ENCODE data around the gene PSMC1. TPM values are rescaled to one million over a fixed set of nuclear protein-coding genes. Genes with fewer than 3 reads are reported as not detected.
A peak's percentile ranks its signal among the peaks of the same experiment; 100 is the strongest.

PSMC1 gene
- total RNA-seq, 4 donors from 2014 or later: 96.8 to 139 (median 117) TPM

DNA sequence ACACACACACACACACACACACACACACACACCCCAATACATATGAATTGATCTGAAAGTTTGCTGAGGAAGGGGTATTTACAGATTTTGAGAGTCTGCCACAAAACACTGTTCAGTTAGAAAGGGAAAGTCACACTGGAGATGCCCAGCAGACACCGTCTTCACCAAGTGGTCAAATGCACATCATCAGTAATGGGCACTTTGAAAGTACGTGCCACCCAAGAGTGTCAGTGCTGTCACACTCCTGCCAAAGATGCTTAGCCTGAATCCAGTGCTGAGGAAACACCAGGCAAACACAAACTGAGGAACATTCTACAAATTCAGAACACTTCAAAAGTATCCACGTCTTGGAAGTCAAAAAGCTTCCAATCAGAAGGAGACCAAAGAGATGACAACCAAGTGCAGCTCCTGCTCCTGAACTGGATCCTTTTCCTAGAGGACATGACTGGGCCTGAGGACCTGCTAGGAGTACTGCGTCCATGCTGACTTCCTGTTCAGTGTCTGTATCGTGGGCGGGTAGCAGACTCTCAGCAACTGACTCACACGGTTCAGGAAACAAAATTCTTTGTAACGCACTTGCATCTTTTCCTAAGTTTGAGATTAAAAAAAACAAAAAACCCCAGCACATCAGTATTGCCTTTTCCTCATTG lies 18.6 kb downstream of the PSMC1 start:
- 73% methylated on average over 8 of the region's 8 CpGs for WGBS

DNA sequence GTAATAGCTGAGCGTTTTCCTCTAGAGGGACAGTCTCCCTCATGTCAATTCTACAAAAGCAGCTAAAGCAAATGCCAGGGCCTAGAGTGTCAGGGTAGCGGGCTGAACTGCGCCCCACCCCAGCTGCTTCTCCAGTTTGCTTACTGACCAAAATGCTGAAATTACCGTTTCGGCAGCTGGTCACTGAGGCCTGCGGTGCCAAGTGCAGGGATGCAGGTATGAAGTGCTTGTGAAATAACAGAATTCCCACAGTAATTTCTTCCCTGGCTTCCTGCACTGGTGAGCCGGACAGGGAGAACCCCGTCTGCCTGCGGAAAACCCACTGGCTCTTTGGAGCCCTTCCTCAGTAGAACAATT lies 19.1 kb downstream of the PSMC1 start:
- no peak for TF ChIP-seq EP300 (IDR thresholded peaks at IDR 0.05)
- no peak for TF ChIP-seq POLR2AphosphoS5 (IDR thresholded peaks at IDR 0.05)
- no peak for TF ChIP-seq POLR2A (IDR thresholded peaks at IDR 0.05; ENCODE audit: low read depth)
- TF ChIP-seq, protein P1, sequence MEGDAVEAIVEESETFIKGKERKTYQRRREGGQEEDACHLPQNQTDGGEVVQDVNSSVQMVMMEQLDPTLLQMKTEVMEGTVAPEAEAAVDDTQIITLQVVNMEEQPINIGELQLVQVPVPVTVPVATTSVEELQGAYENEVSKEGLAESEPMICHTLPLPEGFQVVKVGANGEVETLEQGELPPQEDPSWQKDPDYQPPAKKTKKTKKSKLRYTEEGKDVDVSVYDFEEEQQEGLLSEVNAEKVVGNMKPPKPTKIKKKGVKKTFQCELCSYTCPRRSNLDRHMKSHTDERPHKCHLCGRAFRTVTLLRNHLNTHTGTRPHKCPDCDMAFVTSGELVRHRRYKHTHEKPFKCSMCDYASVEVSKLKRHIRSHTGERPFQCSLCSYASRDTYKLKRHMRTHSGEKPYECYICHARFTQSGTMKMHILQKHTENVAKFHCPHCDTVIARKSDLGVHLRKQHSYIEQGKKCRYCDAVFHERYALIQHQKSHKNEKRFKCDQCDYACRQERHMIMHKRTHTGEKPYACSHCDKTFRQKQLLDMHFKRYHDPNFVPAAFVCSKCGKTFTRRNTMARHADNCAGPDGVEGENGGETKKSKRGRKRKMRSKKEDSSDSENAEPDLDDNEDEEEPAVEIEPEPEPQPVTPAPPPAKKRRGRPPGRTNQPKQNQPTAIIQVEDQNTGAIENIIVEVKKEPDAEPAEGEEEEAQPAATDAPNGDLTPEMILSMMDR (IDR thresholded peaks at IDR 0.05): no peak
- Histone ChIP-seq H3K36me3 (peaks cover 35 to 95% (median 81%) of the 10 kb centered on the region in 4 donors), H3K4me1 (peaks cover 5 to 19% (median 13%) of the 10 kb centered on the region in 4 donors), H3K27ac (replicated peaks in 1 of 4) (peak overlapping the region in 3 of 4 donors; percentile 7 to 29 (median 24)), H3K9me3 (no peaks in the 10 kb centered on the region), H3K27me3 (no peaks in the 10 kb centered on the region), H3K4me3 (no peak overlapping the region)
- WGBS: 91% methylated on average over 7 of the region's 9 CpGs
- intact Hi-C loops (cut with DNase I): no loop called here
- no peak for DNase-seq (ENCODE audit: extremely low spot score)

More for the DNA sequence above, 18.6 kb downstream of the PSMC1 start:
- Histone ChIP-seq H3K27me3 (no peaks in the 10 kb centered on the region), H3K4me3 (no peak overlapping the region), H3K27ac (replicated peaks in 1 of 4) (peak overlapping the region in 3 of 4 donors; percentile 7 to 45 (median 24)), H3K4me1 (peaks cover 5 to 19% (median 13%) of the 10 kb centered on the region in 4 donors), H3K9me3 (no peaks in the 10 kb centered on the region), H3K36me3 (peaks cover 35 to 95% (median 81%) of the 10 kb centered on the region in 4 donors)
- intact Hi-C loops (cut with DNase I): no loop called here
- DNase-seq (ENCODE audit: extremely low spot score): peak; percentile 90
- TF ChIP-seq EP300 (IDR thresholded peaks at IDR 0.05) (no peak), POLR2AphosphoS5 (IDR thresholded peaks at IDR 0.05) (no peak), POLR2A (IDR thresholded peaks at IDR 0.05; ENCODE audit: low read depth) (no peak)
- TF ChIP-seq, protein P1 (IDR thresholded peaks at IDR 0.05): no peak

DNA sequence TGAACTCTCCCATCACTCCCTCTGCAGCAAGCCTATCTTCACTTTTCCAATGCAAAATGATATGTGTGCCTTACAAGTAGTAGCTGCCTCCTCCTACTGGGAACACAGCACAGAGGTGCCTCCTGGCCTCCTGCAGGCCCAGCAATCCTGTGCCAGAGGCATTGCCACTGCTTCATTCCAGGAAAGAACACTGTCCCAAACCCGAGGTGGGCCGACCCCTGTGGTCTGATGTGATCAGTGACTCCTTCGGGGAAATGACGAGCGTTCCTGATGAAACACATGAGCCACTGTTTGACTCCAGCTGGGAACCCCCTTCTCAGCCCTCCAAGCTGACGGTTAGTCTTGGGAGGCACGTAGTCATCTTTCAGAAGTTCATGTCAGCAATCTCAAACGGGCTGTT lies 19.5 kb downstream of the PSMC1 start:
- no peak for DNase-seq (ENCODE audit: extremely low spot score)
- peaks cover 5 to 19% (median 13%) of the 10 kb centered on the region in 4 donors for H3K4me1 ChIP-seq
- 72% methylated on average over 8 of the region's 8 CpGs for WGBS
- no peaks in the 10 kb centered on the region for H3K9me3 ChIP-seq
- intact Hi-C loops (cut with DNase I): no loop called here
- H3K27me3 ChIP-seq: no peaks in the 10 kb centered on the region
- H3K27ac ChIP-seq (replicated peaks in 1 of 4): peak overlapping the region in 2 of 4 donors; percentile 7 to 29
- H3K4me3 ChIP-seq: no peak overlapping the region
- peaks cover 32 to 95% (median 81%) of the 10 kb centered on the region in 4 donors for H3K36me3 ChIP-seq
- TF ChIP-seq EP300 (IDR thresholded peaks at IDR 0.05) (no peak), POLR2AphosphoS5 (IDR thresholded peaks at IDR 0.05) (no peak), POLR2A (IDR thresholded peaks at IDR 0.05; ENCODE audit: low read depth) (no peak)
- TF ChIP-seq, protein P1 (IDR thresholded peaks at IDR 0.05): no peak

DNA sequence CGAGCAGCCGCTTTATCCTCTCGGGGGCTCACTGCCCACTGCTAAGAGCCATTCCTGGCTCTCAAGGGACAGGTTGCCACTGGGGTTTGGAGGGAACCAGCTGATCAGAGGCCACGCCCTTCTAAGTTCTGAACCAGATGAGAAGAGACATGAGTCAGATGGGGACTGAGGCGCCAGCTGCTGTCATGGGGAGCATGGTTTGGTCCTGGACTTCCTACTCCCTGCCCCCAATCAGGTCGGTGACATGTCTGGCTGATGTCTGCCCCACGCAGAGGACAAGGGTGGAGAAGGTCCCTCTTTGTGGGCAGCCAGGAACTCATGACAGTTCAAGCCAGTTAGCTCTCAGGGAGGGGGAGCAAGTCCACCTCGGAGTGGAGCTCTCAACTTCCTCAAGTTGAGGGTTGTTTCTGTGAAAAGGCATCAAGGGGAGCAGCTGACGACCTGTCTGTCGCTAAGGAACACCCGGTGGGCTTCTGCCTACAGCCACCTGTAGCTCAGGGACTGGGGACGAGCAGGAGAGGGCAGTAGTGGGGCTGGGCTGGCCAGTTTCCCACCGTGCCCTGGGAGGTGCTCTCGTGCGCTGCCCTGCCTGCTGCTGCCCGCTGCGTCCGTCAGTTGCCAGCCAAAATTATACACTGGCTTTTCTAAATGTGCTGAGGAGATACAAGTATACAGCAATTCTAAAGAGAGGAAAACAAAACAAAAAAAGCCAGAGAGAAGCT lies 20.5 kb downstream of the PSMC1 start:
- DNase-seq (ENCODE audit: extremely low spot score): no peak
- Histone ChIP-seq H3K36me3 (peaks cover 32 to 95% (median 80%) of the 10 kb centered on the region in 4 donors), H3K9me3 (no peaks in the 10 kb centered on the region), H3K27me3 (no peaks in the 10 kb centered on the region), H3K4me3 (no peak overlapping the region), H3K4me1 (peaks cover 5 to 19% (median 13%) of the 10 kb centered on the region in 4 donors), H3K27ac (replicated peaks in 1 of 4) (no peak overlapping the region)
- 91% methylated on average over 7 of the region's 18 CpGs for WGBS
- intact Hi-C loops (cut with DNase I): no loop called here
- TF ChIP-seq POLR2AphosphoS5 (IDR thresholded peaks at IDR 0.05) (no peak), EP300 (IDR thresholded peaks at IDR 0.05) (no peak), POLR2A (IDR thresholded peaks at IDR 0.05; ENCODE audit: low read depth) (no peak)
- TF ChIP-seq, protein P1 (IDR thresholded peaks at IDR 0.05): no peak

Measured in esophagus muscularis mucosa (tissue), 4 donors.